ENCODE results near the gene WDR3.

DNA sequence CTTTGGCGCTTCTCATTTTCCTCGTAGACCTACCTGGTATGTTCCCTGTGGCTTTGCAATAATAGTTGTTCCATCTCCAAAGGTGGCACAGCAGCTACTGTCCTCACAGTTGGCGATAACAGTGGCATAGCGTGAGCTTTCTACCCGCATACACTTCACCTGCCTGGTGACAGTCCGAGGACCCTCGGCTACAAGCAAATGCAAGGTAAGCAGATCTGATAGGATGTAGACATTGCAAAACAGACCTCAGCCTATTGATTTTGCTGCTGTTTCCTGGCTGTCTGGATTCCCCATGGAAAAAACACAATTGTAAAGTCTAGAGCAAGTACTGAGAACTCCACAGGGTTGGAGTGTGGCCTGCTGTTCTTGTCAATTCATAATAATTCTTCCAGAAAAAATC lies 78.5 kb downstream of the WDR3 start:
- TF ChIP-seq, protein P1, sequence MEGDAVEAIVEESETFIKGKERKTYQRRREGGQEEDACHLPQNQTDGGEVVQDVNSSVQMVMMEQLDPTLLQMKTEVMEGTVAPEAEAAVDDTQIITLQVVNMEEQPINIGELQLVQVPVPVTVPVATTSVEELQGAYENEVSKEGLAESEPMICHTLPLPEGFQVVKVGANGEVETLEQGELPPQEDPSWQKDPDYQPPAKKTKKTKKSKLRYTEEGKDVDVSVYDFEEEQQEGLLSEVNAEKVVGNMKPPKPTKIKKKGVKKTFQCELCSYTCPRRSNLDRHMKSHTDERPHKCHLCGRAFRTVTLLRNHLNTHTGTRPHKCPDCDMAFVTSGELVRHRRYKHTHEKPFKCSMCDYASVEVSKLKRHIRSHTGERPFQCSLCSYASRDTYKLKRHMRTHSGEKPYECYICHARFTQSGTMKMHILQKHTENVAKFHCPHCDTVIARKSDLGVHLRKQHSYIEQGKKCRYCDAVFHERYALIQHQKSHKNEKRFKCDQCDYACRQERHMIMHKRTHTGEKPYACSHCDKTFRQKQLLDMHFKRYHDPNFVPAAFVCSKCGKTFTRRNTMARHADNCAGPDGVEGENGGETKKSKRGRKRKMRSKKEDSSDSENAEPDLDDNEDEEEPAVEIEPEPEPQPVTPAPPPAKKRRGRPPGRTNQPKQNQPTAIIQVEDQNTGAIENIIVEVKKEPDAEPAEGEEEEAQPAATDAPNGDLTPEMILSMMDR (IDR thresholded peaks at IDR 0.05 in 4 of 5, conservative IDR thresholded peaks at IDR 0.05 in 1 of 5): no peak
- no peak for TF ChIP-seq POLR2A (IDR thresholded peaks at IDR 0.05)

Measured in gastrocnemius medialis (tissue), 4 donors.